HG03097 (cell line): Measurements from ENCODE around the gene VPS37C.

Source experiments
- ATAC-seq: cut with Tn5 transposase; IDR thresholded peaks from one replicate; pipeline ENCODE4 v1.9.1; 2021; ENCODE audit not compliant: unreplicated experiment, low FRiP score

VPS37C gene

DNA sequence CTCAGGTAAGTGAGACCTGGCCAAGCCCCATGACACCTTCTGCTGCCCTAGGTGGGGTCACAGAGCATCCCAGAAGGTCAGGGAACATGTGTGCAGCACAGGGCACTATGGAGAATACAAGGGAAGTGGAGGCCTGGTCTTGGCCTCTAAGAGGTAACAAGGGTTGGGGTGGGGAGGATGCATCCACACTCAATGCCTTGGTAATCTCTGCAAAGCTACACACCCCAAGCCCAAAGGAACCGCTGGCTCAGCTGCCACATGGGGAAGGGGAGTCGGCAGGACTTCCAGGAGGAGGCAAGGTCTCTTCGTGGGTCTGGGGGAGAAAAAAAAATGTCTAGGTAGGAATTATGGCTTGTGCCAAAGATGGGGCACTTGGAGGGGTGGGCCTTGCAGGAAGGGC, 41.7 kb downstream of the VPS37C start:
- ATAC-seq = no peak

DNA sequence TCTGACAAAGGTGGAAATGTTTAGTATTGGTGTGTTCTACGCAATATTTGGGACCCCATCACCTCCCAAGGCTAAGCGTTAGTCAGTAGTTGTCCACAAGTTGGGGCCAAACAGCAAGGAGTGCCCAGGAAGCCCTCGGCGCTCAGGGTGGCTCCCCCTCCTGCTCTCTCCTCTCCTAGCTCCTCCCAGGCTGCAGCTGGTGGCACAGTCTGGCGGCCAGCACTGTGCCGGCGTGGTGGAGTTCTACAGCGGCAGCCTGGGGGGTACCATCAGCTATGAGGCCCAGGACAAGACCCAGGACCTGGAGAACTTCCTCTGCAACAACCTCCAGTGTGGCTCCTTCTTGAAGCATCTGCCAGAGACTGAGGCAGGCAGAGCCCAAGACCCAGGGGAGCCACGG, 42.2 kb downstream of the VPS37C start:
- no peak for ATAC-seq

DNA sequence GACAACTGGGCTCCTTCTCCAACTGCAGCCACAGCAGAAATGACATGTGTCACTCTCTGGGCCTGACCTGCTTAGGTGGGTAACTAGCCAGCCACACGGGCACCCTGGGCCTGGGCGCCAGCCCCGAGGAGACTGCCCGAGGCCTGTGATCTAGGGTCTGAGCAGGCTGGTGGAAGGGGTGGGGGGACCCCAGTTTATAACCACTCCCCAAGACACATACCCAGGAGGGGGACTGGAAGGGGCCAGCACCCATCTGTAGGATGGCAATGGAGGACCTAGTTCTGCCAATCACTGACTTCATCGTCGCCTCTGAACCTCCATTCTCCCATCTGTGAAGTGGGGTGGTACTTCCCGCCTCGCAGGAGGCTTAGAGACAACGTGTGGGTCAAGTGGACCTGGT, 42.8 kb downstream of the VPS37C start:
- ATAC-seq = no peak

DNA sequence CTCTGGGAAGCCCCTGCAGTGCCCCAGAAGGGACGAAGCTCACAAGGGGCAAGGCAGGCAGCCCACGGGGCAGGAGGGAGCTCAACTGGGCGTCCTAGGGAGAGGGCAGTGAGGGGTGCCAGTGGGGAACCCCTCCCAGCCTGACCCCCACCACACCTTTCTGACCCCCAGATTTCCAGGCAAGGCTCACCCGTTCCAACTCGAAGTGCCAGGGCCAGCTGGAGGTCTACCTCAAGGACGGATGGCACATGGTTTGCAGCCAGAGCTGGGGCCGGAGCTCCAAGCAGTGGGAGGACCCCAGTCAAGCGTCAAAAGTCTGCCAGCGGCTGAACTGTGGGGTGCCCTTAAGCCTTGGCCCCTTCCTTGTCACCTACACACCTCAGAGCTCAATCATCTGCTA, 43.2 kb downstream of the VPS37C start:
- ATAC-seq = no peak

DNA sequence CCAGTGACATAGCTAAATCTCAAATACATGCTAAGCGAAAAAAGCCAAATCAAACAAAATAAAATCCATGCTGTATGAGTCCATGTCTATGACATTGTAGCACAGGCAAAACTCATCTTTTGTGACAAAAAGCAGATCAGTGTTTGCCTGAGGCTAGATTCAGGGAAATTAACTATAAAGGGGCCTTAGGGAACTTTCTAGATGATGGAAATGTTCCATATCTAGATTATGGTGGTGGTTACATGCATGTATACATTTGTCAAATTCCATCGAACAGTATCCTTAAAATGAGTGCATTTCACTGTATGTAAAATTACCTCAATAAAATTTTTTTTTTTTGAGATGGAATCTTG, 44.1 kb downstream of the VPS37C start:
- ATAC-seq = no peak

DNA sequence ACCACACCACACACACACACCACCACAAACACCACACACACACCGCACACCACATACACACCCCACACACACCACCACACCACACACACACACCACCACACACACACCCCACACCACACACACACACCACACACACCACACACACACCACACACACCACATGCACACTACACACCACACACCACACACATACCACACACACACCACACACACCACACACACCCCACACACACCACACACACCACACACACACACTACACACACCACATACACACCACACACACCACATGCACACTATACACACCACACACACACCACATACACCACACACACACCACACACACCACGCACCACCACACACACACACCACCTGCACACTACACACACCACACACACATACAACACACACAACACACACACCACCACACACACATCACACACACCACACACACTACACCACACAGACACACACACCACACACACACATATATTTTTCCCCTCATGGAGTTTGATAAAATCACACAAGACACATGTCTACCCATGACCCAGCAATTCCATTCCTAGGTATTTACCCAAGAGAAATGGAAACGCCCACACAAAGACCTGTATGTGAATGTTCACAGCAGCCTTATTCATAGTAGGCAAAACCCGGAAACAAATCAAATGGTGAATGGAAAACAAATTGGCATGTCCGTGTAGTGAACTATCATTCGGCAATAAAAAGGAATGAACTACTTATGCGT, 44.6 kb downstream of the VPS37C start:
- no peak for ATAC-seq

DNA sequence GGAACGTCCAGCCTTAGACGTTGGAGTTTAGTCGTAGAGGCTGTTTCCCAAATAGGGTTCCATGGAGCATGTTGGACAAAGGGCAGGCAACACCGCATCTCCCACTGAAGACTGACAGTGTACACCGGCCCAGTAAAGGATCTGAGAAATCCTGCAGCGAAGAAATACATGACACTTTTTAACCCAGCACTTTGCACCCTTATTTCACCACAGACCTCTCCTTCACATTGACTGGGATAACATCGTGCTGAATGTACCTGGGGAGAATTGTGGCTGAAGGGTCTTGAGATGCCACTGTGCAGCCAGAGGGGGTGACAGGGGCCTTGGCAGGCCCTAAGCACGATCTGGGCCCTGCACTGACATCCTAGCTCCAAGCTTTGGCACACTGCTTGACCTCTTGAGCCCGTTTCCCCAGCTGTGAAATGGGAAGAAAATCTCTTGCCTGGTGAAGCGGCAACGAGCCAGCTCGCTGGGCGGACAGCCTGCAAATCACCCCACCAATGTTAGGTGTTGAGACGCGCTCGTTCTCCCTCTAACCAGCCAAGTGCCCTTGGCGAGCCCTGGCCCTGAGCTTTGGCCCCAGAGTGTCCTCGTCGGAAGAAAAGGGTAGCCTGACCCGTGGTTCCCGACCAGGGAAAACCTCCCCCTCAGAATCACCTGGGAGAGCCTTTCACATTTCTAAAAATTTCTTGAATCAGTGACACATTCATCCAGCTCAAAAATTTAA, 45.6 kb downstream of the VPS37C start:
- no peak for ATAC-seq

DNA sequence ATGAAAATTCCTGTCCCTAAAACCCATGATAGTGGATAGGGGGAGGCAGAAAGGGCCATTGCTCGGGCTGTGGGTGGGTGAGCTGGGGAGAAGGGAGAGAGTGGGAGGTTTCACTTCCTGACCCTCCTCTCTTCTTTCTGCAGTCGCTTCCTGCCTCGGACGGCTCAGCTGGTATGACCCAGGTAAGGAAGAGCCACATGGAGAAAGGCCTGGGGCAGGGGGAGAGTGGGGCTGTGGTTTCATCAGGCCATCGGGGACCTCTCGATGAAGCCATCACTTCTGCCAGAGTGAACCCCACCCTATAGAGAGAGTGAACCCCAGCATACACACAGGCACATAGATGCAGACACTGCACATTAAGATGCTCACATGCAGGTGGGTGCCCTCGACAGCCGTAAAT, 46.3 kb downstream of the VPS37C start:
- ATAC-seq = no peak

DNA sequence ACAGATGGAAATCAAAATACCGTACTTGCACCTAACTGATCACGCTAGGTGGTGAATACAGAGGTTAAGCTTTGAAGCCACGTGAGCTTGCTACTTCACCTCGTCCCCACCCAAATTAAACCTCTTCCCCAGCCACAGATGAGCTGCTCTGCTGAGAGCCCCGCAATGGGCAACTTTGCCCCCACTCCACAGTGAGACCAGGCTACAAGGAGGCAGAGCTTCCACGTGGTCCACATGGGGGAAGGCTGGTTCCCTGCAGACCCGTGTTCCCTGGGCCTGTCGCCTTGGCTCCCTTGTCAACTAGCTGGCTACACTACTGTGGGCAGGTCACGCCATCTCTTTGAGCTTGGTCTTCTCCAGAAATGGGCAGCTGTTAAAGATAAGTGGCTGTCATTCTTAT, 48.0 kb downstream of the VPS37C start:
- ATAC-seq = no peak

DNA sequence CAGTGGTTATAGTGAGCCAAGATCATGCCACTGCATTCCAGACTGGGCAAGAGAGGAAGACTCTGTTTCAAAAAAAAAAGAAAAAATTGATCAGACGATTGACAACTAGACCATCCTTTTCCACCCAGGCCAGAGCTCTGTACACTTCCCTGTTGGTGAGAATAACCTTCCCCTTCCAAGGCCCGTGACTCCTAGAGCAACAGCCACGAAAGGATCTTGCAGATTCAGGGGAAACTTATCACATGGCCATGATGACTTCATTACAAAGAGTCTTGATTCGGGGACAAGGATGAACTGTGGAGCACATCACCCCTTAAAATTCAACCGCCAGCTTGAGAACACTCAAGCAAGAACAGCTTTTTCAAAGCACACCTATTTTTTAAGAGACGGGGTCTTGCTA, 48.7 kb downstream of the VPS37C start:
- ATAC-seq = no peak

DNA sequence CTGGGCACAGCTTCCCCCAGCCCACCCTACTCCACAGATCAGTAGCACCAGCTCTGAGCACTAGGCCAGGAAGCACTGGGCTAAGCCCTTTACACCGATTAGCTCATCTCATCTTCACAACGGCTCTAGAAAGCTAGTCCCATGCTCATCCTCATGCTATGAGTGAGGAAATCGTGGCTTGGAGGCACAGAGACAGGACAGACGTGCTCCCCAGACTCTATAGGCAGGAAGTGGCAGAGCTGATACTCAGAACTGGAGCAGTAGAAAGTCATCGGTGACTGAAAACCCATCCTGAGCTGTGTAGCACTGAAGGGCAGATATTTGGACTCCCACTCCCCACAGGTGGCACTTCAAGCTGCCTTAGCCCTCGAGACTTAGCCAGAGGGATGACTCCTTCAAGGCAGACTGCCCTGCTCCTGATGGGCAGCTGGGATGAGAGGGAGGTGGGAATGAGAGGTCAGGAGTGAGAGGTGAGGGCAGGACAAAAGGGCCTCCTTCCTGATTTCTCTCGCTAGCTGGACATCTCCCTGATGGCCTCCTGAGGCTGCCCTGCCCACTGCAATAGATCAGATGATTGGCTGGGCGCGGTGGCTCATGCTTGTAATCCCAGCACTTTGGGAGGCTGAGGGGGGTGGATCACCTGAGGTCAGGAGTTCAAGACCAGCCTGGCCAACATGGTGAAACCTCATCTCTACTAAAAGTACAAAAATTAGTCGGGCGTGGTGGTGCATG, 49.3 kb downstream of the VPS37C start:
- ATAC-seq = no peak

DNA sequence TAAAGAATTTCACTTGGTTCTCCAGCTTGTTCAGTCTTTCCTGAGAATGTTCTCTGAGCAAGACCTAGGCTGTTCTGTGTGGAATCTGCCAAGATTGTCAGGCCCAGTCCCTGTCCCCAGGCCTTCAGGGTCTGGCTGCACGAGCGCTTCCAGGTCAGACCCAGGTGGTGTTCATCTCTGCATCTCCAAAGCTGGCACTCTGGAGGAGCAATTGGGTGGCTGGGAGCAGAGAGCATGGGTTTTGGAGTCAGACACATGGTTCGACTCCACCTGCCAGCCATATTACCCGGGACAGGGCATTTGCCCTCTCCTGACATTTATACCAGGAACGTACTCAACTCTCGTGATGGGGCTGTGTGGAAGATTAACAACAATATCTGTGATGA, 50.2 kb downstream of the VPS37C start:
- ATAC-seq = no peak

DNA sequence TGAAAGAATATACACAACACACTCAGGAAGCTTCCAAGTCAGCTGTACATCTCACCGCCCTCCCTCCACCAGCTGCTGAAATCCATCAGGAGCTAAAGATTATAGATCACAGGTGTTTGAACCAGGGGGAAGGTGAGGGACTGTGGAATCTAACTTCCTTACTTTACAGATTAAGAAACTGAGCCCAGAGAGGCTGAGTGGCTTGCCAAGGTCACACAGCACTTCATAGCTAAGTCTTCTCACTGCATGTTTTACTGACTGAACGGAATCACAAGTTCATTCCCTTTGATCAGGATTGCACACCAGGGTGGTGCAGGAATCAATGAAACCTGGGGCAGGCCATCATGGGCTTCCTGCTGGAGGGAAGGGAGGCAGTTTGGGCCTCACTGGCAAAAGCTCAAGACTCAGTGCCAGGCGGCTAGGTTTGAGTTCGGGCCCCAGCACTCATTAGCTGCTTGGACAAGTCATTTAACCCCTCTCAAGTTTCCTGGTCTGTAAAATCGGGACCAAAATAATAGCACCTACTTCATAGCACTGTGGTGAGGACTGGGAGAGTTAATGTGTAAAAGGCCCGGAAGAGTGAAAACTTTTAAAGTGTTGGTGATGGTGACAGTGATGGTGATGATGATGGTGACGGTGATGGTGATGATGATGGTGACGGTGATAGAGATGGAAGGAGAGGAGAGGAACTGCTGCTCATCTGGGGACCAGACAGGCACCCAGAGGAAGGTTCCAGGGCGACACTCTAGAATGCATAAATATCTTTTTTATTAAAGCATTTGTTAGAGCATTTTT, 50.8 kb downstream of the VPS37C start:
- ATAC-seq = no peak

DNA sequence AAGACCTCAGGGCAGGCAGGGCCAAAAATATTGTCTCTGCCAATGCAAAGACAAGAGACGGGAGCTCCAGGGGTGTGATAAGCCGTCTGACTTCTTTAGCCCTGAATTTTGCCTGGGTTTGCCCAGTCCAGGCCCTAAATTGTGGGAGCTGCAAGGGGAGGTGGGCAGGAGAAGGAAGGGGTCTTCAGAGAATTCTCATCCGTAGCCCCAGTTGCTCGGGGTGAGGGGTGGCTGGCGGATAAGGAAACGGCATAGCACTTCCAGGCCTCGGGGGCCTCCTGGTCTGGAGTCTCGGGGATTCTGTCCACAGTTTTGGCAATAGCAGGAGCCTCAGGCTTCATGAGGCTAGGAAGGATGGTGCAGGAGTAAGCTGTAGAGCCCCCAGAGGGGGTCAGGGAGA, 51.6 kb downstream of the VPS37C start:
- no peak for ATAC-seq

DNA sequence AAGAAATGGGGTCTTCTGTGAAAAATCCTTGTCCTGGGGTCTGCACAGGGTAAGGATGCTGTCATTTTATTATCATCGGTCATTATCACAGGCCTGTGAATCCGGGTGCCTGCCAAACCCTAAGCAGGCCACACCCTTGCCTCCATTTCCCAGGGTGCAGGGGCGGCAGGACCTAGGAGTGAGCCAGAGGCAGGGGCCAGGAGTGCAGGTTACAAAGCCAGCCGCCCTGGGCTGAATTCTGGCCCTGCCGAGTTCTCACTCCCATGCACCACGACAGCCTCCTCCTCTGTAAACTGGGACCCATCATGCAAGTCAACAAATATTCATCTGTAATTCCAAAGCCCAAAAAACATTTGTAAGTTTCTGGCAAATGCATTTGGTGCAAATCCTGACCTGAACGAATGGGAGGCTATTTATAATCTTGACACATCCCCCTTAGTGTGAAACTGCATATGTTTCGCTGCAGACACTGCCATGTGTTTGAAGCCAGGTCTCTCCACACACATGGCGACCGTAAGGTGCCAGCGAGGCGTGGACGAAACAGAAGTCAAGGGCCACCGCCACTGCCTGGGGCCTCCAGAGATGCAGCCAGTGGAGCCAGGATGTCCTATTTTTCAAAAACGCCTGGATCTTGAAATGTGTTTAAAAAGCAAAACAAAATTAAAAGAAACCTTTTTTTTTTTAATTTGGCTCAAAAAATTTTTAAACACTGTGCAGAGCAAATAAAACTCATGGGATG, 52.2 kb downstream of the VPS37C start:
- no peak for ATAC-seq

DNA sequence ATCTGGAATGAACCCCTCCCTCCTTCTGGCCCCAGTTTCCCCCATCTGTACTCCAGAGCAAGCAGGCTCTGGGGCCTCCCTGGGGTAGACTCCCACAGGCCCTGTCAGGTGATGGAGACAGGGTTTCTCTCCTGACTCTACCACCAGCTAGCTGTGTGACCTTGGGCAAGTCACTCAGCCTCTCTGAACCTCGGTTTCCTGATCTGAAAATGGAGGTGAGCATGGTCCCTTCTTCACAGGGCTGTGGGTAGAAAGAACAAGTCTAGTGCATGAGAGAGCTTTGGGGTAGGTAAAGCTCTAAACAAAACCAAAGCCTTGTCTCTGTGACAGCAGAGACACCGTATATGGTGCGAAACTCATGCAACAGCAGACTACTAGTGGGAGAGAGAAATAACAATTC, 53.3 kb downstream of the VPS37C start:
- ATAC-seq = no peak

DNA sequence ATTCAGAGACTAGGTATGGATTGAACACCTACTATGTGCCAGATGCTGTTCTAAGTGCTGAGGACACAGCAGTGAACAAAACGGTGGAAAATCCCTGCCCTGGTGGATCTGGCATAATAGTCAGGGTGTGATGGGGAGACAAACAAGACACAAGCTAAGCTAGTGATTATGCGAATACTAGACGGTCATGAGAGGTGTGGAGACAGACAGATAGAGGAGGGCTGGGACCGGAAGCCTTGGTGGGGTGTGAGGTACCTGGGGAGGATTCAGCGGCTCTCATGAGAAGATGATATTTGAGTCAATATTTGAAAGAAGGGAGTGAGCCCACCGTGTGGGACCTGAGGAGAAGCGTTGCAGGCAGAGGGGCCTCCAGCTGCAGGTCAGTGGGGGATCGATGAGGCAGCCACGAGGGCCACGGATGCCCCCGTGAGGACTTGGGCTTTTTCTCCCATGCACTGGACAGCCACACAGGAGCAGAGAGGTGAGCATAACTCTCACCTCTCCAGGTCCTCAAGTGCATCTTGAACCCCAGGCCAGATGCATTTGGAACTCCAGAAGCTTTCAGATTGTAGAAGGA, 54.2 kb downstream of the VPS37C start:
- no peak for ATAC-seq

DNA sequence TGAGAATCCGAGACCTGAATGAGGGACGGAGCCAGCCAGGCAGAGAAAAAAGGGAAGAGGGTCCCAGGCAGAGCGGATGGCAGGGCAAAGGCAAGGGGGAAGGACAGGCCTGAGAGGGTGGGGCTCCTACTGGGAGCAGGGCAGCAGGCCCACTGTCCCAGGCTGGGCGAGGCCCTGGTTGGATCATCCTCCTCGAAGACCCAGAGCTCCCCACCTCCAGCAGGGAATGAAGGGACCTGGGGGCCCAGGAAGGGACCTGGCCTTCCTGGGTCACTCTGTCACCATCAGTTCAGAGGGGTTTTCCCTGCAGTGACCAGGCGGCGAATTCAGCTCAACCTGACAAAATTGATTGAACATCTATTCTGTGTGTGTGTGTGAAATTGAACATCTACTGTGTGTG, 54.9 kb downstream of the VPS37C start:
- ATAC-seq = no peak

DNA sequence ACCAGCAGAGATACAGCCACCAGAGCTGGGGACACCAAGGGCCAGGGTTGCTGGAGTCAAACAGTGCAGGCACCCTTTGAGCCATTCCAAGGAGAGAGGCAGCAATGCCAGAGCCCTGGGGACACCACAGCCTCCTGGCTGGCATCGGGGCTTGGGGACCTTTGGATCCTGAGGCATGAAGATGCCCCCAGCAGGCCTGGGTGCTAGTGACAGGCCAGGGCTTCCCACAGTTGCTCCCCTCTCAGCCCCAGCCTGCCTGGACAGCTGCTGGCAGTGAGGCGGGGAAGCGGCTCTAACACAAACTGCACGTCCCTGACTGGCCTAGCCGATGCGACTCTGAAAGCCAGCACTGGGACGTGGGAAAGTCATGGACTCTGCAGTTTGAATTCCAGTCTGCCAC, 56.3 kb downstream of the VPS37C start:
- ATAC-seq = no peak

DNA sequence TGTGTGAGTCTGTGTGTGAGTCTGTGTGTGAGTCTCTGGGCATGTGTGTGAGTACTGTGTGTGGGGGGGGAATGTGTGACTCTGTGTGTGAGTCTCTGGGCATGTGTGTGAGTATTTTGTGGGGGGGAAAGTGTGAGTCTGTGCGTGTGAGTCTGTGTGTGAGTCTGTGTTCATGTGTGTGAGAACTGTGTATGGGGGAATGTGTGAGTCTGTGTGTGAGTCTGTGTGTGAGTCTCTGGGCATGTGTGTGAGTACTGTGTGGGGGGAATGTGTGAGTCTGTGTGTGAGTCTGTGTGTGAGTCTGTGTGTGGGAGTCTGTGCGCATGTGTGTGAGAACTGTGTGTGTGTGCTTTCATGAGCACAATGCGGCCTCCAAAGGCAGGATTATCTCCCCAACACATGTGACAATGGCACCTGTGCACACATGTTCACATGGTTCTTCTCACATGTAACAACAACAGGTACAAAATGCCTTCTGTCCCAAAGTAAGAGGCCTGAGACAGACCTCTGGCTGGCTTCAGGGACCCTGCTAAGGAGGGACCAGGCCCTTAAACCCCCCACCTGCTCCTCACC, 57.3 kb downstream of the VPS37C start:
- ATAC-seq = no peak
